Dedifferentiated amniotic fluid mesenchymal stem cell (primary cell): ENCODE results near the gene EPHA5.
A peak's percentile ranks its signal among the peaks of the same experiment; 100 is the strongest.

Experiments used
- DNase-seq: peaks from one replicate; pipeline ENCODE4 v3.0.0-alpha.2; 2016; ENCODE audit errors: extremely low spot score

EPHA5 gene

DNA sequence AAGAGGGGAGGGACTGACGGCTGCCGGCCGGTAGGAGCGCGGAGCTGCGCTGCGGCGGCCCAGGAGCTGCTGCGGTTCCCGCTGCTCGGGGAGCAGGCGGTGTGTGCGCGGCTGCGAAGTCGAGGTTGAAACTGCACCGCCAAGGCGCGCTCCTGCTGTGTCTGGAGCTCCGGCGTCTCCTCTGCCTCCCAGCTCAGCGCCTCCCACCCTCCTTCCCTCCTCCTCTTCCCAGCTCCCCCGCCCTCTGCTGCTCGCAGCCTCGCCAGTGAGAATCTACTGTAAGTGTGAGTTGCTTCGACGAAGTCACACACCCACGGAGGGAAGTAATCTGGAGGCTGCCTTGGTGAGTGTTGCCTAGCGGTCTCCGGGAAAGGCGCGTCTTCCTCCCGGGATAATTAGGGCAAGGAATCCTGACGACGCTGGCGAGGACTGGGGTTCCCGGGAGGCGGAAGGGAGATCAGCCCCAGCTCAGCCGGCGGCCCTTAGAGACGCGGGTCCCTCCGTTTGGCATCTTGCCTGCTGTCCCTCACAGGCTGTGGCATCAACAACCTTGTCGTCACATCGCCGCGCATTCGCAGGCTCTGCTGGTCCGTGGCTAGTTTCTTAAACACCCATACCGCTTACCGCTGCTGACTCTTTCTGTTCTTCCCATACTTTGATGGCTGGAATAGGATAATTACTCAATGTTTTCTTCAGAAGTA lies at the start of gene EPHA5:
Gene EPHA5, minus strand, starts transcription at position 159 of the 701 bp plus-strand sequence. CDS start 747 bp downstream, outside the sequence.
- DNase-seq = peak; percentile 88

DNA sequence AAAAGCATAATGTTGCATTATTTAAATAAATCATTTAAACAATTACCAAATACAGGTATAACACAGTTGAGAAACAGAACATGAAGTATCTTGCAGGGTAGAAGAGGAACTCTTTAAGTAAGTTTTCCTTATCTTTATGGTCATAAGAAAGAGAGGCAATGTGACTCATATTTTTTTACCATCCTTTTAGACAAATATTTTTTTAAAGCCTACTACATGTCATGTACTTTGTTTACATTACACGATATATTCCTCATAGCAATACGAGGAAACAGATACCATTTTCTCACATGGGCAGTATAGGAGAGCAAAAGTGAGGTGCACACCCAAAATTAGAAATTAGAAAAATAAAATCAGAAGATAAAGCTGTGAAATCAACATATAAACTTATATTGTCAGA lies 49.3 kb upstream of the EPHA5 start:
- no peak for DNase-seq

DNA sequence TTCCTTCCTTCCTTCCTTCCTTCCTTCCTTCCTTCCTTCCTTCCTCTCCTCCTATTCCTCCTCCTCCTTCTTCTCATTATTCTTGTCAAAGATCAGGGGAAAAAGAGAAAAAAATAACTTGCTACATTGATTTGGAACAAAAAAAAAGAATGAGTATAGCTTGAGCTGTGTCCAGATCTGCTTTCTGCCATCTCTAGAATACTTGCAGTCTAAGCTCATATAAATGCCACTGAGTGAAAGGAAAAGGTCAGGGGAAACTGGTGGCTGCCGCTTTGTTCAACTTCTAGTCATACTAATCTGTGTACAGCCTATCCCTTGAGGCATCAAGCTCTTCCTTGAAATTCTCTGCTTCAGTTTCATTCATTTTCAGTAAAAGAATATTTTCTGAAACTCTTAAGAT lies 28.3 kb upstream of the EPHA5 start:
- DNase-seq = no peak

GRCh38 chr4:65696436-65696835 lies 26.1 kb upstream of the EPHA5 start:
- DNase-seq = no peak

DNA sequence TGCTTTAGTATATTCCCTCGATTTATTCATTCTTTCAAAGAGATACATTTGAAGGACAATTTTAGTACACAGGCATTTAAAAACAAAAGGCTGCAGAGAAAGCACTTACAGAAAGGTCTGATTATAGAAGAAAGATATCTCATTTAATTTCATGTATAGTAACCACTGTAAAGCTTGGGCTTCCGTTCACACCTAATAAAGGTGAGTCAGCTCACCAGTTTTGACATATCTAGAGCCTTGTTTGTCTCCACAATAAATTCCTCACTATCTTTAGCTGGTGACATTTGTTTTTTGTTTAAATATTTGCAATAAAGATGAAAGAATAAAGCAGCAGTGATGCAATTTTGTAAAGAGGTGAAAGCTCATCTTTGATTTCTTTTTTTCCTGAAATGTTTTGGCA lies 1.1 kb upstream of the EPHA5 start:
- DNase-seq = no peak

GRCh38 chr4:65670020-65670330 lies 314 bp downstream of the EPHA5 start:
- no peak for DNase-seq

DNA sequence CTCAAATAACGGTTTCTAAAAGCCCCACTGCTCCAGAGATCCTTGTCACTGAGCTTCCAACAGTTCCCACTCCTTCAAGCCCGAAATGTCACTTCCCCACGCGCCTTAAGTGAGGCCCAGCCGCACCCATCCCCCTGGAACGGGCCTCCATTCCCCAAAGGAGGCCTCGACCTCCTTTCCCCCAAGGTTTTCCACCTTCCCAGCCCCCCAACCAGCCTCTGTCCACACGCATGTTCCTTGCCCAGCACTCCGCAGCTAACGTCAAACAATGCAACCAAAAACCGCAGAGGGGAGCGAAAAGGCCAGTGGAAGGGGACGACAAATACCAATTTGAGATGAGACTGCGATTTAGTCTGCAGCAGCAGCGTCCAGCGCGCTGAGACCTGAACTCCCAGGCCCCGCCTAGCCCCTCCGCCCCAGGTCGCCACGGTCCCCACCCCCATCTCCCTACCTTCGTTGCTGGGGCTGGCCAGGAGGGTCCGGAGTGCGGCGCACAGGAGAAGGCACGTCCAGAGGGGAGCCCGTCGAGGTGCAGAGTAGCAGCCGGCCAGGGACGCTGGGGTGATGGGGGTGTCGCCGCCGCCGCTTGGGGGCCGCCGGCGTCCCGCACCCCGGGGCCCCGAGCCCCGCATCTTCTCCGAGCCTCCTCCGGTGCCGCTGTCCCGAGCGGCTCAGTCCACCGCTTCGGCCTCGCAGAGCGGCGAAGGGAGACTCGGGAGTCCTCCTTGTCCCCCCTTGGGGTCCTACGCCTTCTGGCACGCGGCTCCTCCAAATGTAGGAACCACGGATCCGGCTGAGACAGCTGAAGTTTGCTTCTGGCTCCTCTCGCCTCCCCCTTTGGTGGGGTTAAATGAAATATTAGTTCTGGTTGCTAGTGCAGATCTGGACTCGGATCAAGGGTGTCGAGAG lies 924 bp downstream of the EPHA5 start:
- DNase-seq = peak; percentile 15

DNA sequence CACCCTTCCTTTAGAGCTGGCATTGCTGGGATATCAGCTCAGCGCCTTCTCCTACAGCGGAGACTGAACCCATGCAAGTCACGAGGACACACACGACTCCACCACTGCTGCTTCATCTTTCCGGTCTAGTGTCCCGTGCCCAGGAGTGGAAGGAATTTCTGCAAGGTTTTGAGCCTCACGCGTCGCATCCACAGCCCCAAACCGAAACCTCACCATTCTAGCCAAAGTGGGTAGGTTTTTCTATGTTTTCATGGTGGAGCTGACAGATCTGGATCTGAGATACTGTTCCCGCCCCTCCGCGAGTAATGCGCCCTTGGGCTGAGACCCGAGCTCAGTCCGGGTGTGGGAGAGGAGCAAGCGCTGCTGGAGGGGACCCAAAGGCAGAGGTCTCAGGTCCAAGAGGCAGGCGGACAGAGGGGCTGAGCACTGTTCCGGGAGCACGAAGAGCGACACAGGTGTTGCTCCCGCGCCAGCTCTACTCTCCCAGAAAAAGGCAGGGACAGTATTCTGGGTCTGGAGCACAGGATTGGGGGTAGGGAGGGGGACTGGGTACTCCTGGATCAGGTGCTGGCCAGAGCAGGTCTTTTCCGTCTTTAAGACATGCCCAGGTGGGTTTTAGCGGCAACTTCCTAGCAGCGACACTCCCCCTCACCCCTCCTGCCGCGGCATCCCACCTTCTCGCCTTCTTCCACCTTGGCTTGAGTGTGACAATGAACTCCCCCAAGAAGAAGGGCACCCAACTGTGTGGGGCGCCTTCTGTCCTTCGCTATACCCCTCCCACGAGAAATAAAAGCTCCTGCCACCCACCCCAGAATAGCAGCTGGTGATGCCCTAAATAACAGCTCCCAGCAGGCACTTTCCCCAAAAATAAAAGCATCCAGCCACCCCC lies 1.8 kb downstream of the EPHA5 start:
- DNase-seq = peak; percentile 68

DNA sequence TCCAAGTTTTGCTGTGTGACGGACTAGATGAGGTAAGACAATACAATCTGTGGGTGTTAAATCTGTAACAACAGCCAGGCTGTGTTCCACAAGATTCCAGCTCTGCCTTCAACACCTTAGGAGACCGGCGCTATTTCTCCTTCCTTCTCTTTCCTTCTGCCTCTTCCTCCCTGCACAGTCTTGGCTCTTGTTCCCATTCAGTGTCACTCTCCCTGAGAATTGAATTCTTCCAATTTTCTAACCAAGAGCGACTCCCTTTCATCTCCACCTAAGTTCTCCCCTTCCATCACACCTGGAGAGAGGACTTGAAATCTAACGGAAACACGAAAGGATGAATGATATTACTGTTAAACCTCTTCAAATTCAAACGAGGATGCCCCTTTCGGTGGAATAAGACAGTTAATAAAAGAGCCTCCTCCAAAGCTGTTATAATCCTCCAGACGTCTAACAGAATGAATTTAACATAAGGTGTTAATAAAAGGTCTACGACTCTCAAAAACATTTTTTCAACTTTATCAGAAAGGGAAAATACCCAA lies 2.7 kb downstream of the EPHA5 start:
- DNase-seq = no peak

DNA sequence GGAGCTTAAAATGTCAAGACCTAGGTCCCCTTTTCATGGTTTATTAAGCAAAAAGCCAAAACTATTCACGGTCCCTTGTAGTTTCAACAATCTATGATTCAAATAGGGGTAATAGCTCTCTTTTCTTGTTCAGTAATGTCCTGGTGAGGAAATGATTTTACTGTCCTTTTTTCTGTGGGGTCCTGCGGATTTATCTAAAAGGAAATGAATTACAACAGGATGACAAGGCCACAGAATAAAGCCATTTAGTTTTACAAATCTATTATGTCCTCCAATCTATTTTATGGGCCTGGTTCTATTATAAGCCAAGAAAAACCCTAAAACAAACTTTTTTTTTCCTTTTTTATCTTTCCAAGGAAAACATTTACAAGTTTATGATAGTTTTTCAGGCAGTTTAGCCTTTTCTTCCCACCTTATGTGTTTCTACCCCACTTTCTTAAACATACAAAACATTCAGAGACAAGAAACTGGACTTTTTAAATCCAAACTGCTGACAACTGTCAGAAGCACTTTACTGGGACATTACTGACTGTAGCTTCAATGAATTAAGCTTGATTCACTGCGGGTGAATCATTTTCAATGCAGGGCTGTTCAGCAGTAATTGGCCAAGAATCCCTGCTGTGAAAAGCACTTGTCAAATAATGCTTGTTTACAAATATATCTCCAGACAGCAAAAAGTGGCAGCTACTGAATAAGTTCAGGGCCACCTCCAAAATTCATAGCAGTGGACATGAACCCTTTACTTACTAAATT lies 4.3 kb downstream of the EPHA5 start:
- no peak for DNase-seq

- DNase-seq = no peak
Measured at GRCh38 chr4:65661471-65661870, 8.8 kb downstream of the EPHA5 start.

- no peak for DNase-seq
Measured at GRCh38 chr4:65658117-65658516, 12.2 kb downstream of the EPHA5 start.

DNA sequence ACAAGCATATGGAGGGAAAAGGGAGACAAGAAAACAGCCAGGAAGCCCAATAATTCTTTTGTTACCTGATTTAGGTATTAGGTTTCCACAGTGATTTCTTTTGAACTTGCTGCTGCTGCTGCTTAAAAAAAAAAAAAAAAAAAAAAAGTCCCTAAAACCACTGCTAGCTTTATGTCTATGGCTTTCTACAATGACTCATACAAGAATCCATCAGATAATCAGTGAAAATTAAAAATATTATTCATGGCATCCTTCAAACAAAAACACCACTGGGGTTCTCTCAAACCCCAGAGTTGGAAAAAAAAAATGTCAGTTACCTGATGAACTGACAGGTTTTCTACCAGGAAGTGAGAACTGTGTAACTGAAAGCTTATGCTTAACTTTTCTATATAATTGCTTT lies 14.3 kb downstream of the EPHA5 start:
- DNase-seq = no peak

- DNase-seq = no peak
Measured at GRCh38 chr4:65654976-65655375, 15.3 kb downstream of the EPHA5 start.

- DNase-seq = no peak
Measured at GRCh38 chr4:65653740-65654361, 16.4 kb downstream of the EPHA5 start.

- no peak for DNase-seq
Measured at GRCh38 chr4:65651751-65652150, 18.5 kb downstream of the EPHA5 start.

- DNase-seq = no peak
Measured at GRCh38 chr4:65651031-65651430, 19.3 kb downstream of the EPHA5 start.

GRCh38 chr4:65646136-65646535 lies 24.2 kb downstream of the EPHA5 start:
- DNase-seq = no peak

GRCh38 chr4:65645185-65645584 lies 25.1 kb downstream of the EPHA5 start:
- peak; percentile 52 for DNase-seq

DNA sequence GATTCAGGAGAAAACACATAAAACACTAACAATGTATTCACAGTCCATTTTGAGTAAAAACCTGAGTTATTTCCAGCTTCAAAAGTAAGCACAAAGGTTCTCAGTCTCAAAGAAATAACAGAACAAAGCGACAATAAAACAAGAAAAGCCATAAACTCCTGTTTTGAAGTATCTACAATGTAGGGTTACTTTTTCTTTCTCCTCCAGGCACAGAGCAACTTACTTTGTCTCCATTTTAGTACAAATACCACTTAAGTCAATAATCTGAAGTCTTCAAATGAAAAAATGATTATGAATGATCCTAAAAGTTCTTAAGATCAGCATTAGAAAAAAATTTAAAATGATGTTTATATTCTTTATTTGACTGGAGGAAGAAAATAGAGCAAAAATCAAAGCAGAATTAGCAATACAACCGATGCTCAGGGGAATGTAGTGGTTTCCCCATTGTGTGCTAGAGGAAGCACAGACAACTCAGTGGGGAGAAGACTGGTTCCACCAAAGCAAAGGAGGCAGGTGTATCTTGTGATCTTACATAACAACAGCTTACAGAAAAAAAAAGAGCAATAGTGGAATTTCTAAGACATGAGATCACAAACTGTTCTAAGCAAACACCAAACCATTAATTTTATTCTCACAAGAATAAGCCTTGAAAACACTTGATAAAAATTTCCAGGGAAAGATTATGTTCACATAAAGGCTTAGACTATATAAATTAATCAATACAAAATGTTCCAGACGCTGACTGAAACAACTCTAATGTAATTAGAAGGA lies 35.1 kb downstream of the EPHA5 start:
- no peak for DNase-seq
